A673 (cell line): ENCODE results near the gene ADAMTS6. TPM values are rescaled to one million over a fixed set of nuclear protein-coding genes. Genes with fewer than 3 reads are reported as not detected.

Source experiments
- BruUV-seq: library from RNA; stranded (reverse); fragments of 400-500 nt; replicated peaks from 2 replicates; lab custom pipeline; 2021; lab: Mats Ljungman, UMichigan
- CTCF ChIA-PET: fragments of 300-600 bp; sonication (Branson Sonifier 250); formaldehyde crosslinking; loops from one replicate; lab custom pipeline; 2022; ENCODE audit warnings: antibody characterized with exemption; lab: Charles Lee
- POLR2A ChIA-PET: fragments of 300-600 bp; sonication (Branson Sonifier 250); formaldehyde crosslinking; loops from one replicate; lab custom pipeline; 2022; ENCODE audit warnings: antibody characterized with exemption; ENCODE audit not compliant: low non-redundant PET; lab: Charles Lee
- DNase-seq: peaks from one replicate; pipeline ENCODE4 v3.0.0-alpha.2; 2015; ENCODE audit warnings: low spot score
- H3K27ac ChIP-seq: fragments of 200-600 bp; sonication (generic); 2 replicates; pipeline ENCODE4 v1.5.1; 2016; ENCODE audit warnings: mixed run types, low read depth, mild to moderate bottlenecking, mixed read lengths, antibody characterized with exemption, low read length; ENCODE audit not compliant: poor library complexity, severe bottlenecking
- H3K27me3 ChIP-seq: fragments of 200-600 bp; sonication (generic); replicated peaks from 2 replicates; pipeline ENCODE4 v1.6.1; 2017; ENCODE audit warnings: mixed run types, low read depth, mild to moderate bottlenecking, mixed read lengths, antibody characterized with exemption, low read length; ENCODE audit not compliant: insufficient read depth, poor library complexity
- H3K36me3 ChIP-seq: fragments of 200-600 bp; sonication (generic); 2 replicates; pipeline ENCODE4 v1.6.1; 2016; ENCODE audit warnings: mixed run types, mild to moderate bottlenecking, mixed read lengths, antibody characterized with exemption, low read length; ENCODE audit not compliant: insufficient read depth, poor library complexity, severe bottlenecking
- H3K4me1 ChIP-seq: fragments of 200-600 bp; sonication (generic); 2 replicates; pipeline ENCODE4 v1.6.1; 2017; ENCODE audit warnings: mixed run types, mild to moderate bottlenecking, mixed read lengths, antibody characterized with exemption, low read length; ENCODE audit not compliant: insufficient read depth, poor library complexity, severe bottlenecking
- H3K4me3 ChIP-seq: fragments of 200-600 bp; sonication (generic); 2 replicates; pipeline ENCODE4 v1.5.1; 2016; ENCODE audit warnings: low read depth, mixed run types, mild to moderate bottlenecking, mixed read lengths, low read length; ENCODE audit not compliant: poor library complexity, severe bottlenecking
- H3K9me3 ChIP-seq: fragments of 200-600 bp; sonication (generic); 2 replicates; pipeline ENCODE4 v1.6.1; 2016; ENCODE audit warnings: mixed run types, low read depth, mild to moderate bottlenecking, mixed read lengths, antibody characterized with exemption, low read length; ENCODE audit not compliant: poor library complexity, severe bottlenecking
- EZH2 ChIP-seq: fragments of 200-600 bp; sonication (generic); IDR thresholded peaks from 2 replicates; pipeline ENCODE4 v1.6.1; 2017; ENCODE audit warnings: borderline replicate concordance, low read depth, mild to moderate bottlenecking, mixed read lengths, antibody characterized with exemption, low read length; ENCODE audit not compliant: poor library complexity, severe bottlenecking
- intact Hi-C: fragments of 100-400 bp; cut with micrococcal nuclease; formaldehyde crosslinking; loops from one replicate; pipeline ENCODE4 v1.10.0; 2022; ENCODE audit not compliant: unreplicated experiment
- total RNA-seq: library from RNA; stranded (reverse); gene quantifications from 2 replicates; pipeline ENCODE4 v1.2.3, GENCODE V29; 2021
- TF ChIP-seq, protein P1 (sequence below): fragments of 300-800, 200-600 bp; sonication (generic); conservative IDR thresholded peaks from 2 replicates; pipeline ENCODE4 v1.5.1; 2017; ENCODE audit warnings: low read depth, mild to moderate bottlenecking, antibody characterized with exemption, low read length, moderate library complexity, mixed read lengths

The ADAMTS6 gene
- total RNA-seq, 1 experiment from 2014 or later, result 2.6 TPM

DNA sequence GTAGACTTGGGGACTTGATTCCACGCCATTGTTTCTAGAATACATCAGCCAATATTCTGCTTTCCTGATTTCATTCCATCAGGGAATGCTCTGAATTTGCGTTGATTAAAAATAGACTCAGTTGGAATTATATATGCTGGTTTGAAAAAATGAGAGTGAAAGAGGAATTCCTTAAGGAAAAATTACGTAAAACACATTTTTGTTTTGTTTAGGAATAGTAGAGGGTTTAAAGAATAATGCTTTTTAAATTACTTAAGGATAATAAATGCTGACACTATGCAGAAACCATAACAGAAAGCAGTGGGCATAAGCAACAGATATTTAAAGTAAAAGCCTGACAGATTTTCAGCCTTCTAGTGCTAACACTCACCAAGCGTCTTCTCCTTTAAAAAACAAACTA lies 235.0 kb downstream of the ADAMTS6 start:
- H3K27ac ChIP-seq, result no peak overlapping the region

GRCh38 chr5:65244031-65244430 lies 237.7 kb downstream of the ADAMTS6 start:
- CTCF ChIA-PET, result no interaction called here

More for the DNA sequence above, 235.0 kb downstream of the ADAMTS6 start:
- no peaks in the 10 kb centered on the region for H3K4me1 ChIP-seq
- ChIA-PET CTCF (no interaction called here), POLR2A (no interaction called here)
- no peaks in the 10 kb centered on the region for H3K9me3 ChIP-seq
- no peak for DNase-seq
- no TSS peak for BruUV-seq
- TF ChIP-seq EZH2, result no peak
- TF ChIP-seq, protein P1, sequence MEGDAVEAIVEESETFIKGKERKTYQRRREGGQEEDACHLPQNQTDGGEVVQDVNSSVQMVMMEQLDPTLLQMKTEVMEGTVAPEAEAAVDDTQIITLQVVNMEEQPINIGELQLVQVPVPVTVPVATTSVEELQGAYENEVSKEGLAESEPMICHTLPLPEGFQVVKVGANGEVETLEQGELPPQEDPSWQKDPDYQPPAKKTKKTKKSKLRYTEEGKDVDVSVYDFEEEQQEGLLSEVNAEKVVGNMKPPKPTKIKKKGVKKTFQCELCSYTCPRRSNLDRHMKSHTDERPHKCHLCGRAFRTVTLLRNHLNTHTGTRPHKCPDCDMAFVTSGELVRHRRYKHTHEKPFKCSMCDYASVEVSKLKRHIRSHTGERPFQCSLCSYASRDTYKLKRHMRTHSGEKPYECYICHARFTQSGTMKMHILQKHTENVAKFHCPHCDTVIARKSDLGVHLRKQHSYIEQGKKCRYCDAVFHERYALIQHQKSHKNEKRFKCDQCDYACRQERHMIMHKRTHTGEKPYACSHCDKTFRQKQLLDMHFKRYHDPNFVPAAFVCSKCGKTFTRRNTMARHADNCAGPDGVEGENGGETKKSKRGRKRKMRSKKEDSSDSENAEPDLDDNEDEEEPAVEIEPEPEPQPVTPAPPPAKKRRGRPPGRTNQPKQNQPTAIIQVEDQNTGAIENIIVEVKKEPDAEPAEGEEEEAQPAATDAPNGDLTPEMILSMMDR, result no peak
- no peaks in the 10 kb centered on the region for H3K27me3 ChIP-seq
- no peaks in the 10 kb centered on the region for H3K36me3 ChIP-seq
- H3K4me3 ChIP-seq, result no peak overlapping the region
- intact Hi-C loops, result no loop called here

GRCh38 chr5:65243161-65243560 lies 238.6 kb downstream of the ADAMTS6 start:
- DNase-seq, result no peak
- intact Hi-C loops, result no loop called here
- TF ChIP-seq, protein P1, result no peak
- no peak for TF ChIP-seq EZH2
- ChIA-PET POLR2A (no interaction called here), CTCF (no interaction called here)
- BruUV-seq, result no TSS peak
- H3K27me3 ChIP-seq, result no peaks in the 10 kb centered on the region
- H3K4me3 ChIP-seq, result no peak overlapping the region
- no peak overlapping the region for H3K27ac ChIP-seq
- H3K36me3 ChIP-seq, result no peaks in the 10 kb centered on the region
- H3K9me3 ChIP-seq, result no peaks in the 10 kb centered on the region
- H3K4me1 ChIP-seq, result no peaks in the 10 kb centered on the region

More at GRCh38 chr5:65244031-65244430, 237.7 kb downstream of the ADAMTS6 start:
- H3K36me3 ChIP-seq, result no peaks in the 10 kb centered on the region
- POLR2A ChIA-PET, result no interaction called here
- no peak for DNase-seq
- no TSS peak for BruUV-seq
- no peaks in the 10 kb centered on the region for H3K27me3 ChIP-seq
- TF ChIP-seq, protein P1, result no peak
- no peak for TF ChIP-seq EZH2
- intact Hi-C loops, result no loop called here
- H3K9me3 ChIP-seq, result no peaks in the 10 kb centered on the region
- no peak overlapping the region for H3K27ac ChIP-seq
- H3K4me3 ChIP-seq, result no peak overlapping the region
- no peaks in the 10 kb centered on the region for H3K4me1 ChIP-seq
